ENCODE measurements around the gene MALRD1. TPM values are rescaled to one million over a fixed set of nuclear protein-coding genes. Genes with fewer than 3 reads are reported as not detected.

MALRD1 gene
- total RNA-seq, 1 experiment from 2014 or later: not detected

GRCh38 chr10:19058046-19058445, 9.4 kb downstream of the MALRD1 start:
- no TSS peak for BruUV-seq (replicated peaks)
- TF ChIP-seq CTCF (IDR thresholded peaks at IDR 0.05; ENCODE audit: unreplicated experiment): no peak
- H3K27ac Mint-ChIP-seq (ENCODE audit: low read depth, unreplicated experiment): no peak overlapping the region
- no peaks in the 10 kb centered on the region for H3K9me3 Mint-ChIP-seq (ENCODE audit: unreplicated experiment)
- no peaks in the 10 kb centered on the region for H3K36me3 Mint-ChIP-seq (ENCODE audit: insufficient read depth, unreplicated experiment)
- ChIA-PET CTCF (no interaction called here), POLR2A (no interaction called here)
- no peaks in the 10 kb centered on the region for H3K4me1 Mint-ChIP-seq (ENCODE audit: insufficient read depth, unreplicated experiment)
- no peak overlapping the region for H3K4me3 Mint-ChIP-seq (ENCODE audit: unreplicated experiment)
- no peaks in the 10 kb centered on the region for H3K27me3 Mint-ChIP-seq (ENCODE audit: insufficient read depth, unreplicated experiment)
- no peak for DNase-seq (ENCODE audit: unreplicated experiment)
- intact Hi-C loops (cut with micrococcal nuclease): no loop called here

- BruUV-seq (replicated peaks): no TSS peak
- H3K36me3 Mint-ChIP-seq (ENCODE audit: insufficient read depth, unreplicated experiment): no peaks in the 10 kb centered on the region
- no peak for TF ChIP-seq CTCF (IDR thresholded peaks at IDR 0.05; ENCODE audit: unreplicated experiment)
- H3K27me3 Mint-ChIP-seq (ENCODE audit: insufficient read depth, unreplicated experiment): no peaks in the 10 kb centered on the region
- DNase-seq (ENCODE audit: unreplicated experiment): no peak
- ChIA-PET CTCF (no interaction called here), POLR2A (interaction anchor here (0.7 kb wide), 1 partner anchor 10 kb away, joined by 3 read pairs; no protein-coding TSS in a partner anchor)
- intact Hi-C loops (cut with micrococcal nuclease): no loop called here
- no peaks in the 10 kb centered on the region for H3K9me3 Mint-ChIP-seq (ENCODE audit: unreplicated experiment)
- H3K4me1 Mint-ChIP-seq (ENCODE audit: insufficient read depth, unreplicated experiment): no peaks in the 10 kb centered on the region
- H3K27ac Mint-ChIP-seq (ENCODE audit: low read depth, unreplicated experiment): no peak overlapping the region
- no peak overlapping the region for H3K4me3 Mint-ChIP-seq (ENCODE audit: unreplicated experiment)
Measured at GRCh38 chr10:19063986-19064385, 15.4 kb downstream of the MALRD1 start.

DNA sequence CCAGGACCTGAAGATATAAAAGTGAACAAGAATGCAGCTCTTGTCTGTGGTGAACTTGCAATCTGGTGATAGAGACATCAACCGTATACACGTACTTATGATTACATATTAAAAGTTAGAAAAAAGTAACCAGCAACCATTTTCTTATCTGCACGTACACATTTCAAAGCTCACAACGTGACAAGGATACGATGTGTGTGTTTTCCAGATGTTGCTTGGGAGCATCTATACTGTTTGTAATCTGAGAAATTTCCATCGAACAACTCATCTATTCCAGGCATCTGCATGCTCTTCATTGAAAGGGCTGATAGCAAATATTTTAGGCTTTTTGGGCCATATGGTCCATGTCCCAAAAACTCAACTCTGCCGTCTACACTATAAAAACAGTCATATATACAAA, 23.3 kb downstream of the MALRD1 start:
- no peaks in the 10 kb centered on the region for H3K27me3 Mint-ChIP-seq (ENCODE audit: insufficient read depth, unreplicated experiment)
- intact Hi-C loops (cut with micrococcal nuclease): no loop called here
- DNase-seq (ENCODE audit: unreplicated experiment): no peak
- no peaks in the 10 kb centered on the region for H3K36me3 Mint-ChIP-seq (ENCODE audit: insufficient read depth, unreplicated experiment)
- no TSS peak for BruUV-seq (replicated peaks)
- H3K4me1 Mint-ChIP-seq (ENCODE audit: insufficient read depth, unreplicated experiment): no peaks in the 10 kb centered on the region
- H3K27ac Mint-ChIP-seq (ENCODE audit: low read depth, unreplicated experiment): no peak overlapping the region
- ChIA-PET CTCF (no interaction called here), POLR2A (no interaction called here)
- no peak for TF ChIP-seq CTCF (IDR thresholded peaks at IDR 0.05; ENCODE audit: unreplicated experiment)
- no peaks in the 10 kb centered on the region for H3K9me3 Mint-ChIP-seq (ENCODE audit: unreplicated experiment)
- H3K4me3 Mint-ChIP-seq (ENCODE audit: unreplicated experiment): no peak overlapping the region

GRCh38 chr10:19077276-19077675, 28.7 kb downstream of the MALRD1 start:
- no peak for DNase-seq (ENCODE audit: unreplicated experiment)
- H3K27ac Mint-ChIP-seq (ENCODE audit: low read depth, unreplicated experiment): no peak overlapping the region
- H3K4me3 Mint-ChIP-seq (ENCODE audit: unreplicated experiment): no peak overlapping the region
- no peak for TF ChIP-seq CTCF (IDR thresholded peaks at IDR 0.05; ENCODE audit: unreplicated experiment)
- intact Hi-C loops (cut with micrococcal nuclease): no loop called here
- H3K36me3 Mint-ChIP-seq (ENCODE audit: insufficient read depth, unreplicated experiment): no peaks in the 10 kb centered on the region
- peaks cover 16% of the 10 kb centered on the region for H3K9me3 Mint-ChIP-seq (ENCODE audit: unreplicated experiment)
- no TSS peak for BruUV-seq (replicated peaks)
- no peaks in the 10 kb centered on the region for H3K4me1 Mint-ChIP-seq (ENCODE audit: insufficient read depth, unreplicated experiment)
- CTCF ChIA-PET: no interaction called here
- POLR2A ChIA-PET: no interaction called here
- H3K27me3 Mint-ChIP-seq (ENCODE audit: insufficient read depth, unreplicated experiment): no peaks in the 10 kb centered on the region

Measured in MCF 10A (cell line).